ENCODE results near the gene ELFN1. TPM values are rescaled to one million over a fixed set of nuclear protein-coding genes. Genes with fewer than 3 reads are reported as not detected.

Gene ELFN1
- total and polyA plus RNA-seq, 9 of the 15 experiments (the other 6 are each of a cell fraction or from before 2014, with no cell fraction given) = 0.04 to 0.64 (median 0.18) TPM; not detected in 2

- Histone ChIP-seq H3K4me2 (ENCODE audit: insufficient read depth, low read length) (no peak overlapping the region), H3K27me3 (ENCODE audit: control insufficient read depth in 2 of 2, insufficient read depth in 2 of 2, low read length in 2 of 2) (peaks cover 24 to 68% of the 10 kb centered on the region in 2 experiments; a peak in 4 of 5 replicates), H3K9ac (ENCODE audit: insufficient read depth in 1 of 2, low read depth in 2 of 2, low read length in 2 of 2) (no peak overlapping the region), H3K4me1 (replicated peaks in 1 of 2; ENCODE audit: control insufficient read depth in 2 of 2, insufficient read depth in 2 of 2, low read length in 2 of 2) (peaks cover 0 to 23% of the 10 kb centered on the region in 2 experiments; a peak in 2 of 5 replicates), H3K36me3 (ENCODE audit: control insufficient read depth, insufficient read depth, low read length) (no peaks in the 10 kb centered on the region), H2AFZ (ENCODE audit: low read depth, low read length) (no peak overlapping the region), H3K27ac (ENCODE audit: extremely low read depth, low read depth, low read length) (no peak overlapping the region), H3K79me2 (ENCODE audit: control insufficient read depth, insufficient read depth, low read length) (no peaks in the 10 kb centered on the region), H3K4me3 (no peak overlapping the region), H3K9me3 (replicated peaks; ENCODE audit: control insufficient read depth, insufficient read depth, low read depth, low read length) (no peaks in the 10 kb centered on the region), H4K20me1 (replicated peaks; ENCODE audit: control insufficient read depth, insufficient read depth, low read length) (peaks cover 7% of the 10 kb centered on the region), H3K9me1 (ENCODE audit: control insufficient read depth, insufficient read depth, low read length) (no peaks in the 10 kb centered on the region)
- no peak for FAIRE-seq
- TF ChIP-seq GTF2B (IDR thresholded peaks at IDR 0.05; ENCODE audit: extremely low read depth, insufficient read length) (no peak), SRF (CRISPR knock-in tag; IDR thresholded peaks at IDR 0.05) (no peak), NCOR1 (IDR thresholded peaks at IDR 0.05) (no peak), ARID2 (IDR thresholded peaks at IDR 0.05) (no peak), HSF4 (CRISPR knock-in tag; IDR thresholded peaks at IDR 0.05; ENCODE audit: borderline replicate concordance) (no peak), NR2F6 (CRISPR knock-in tag; IDR thresholded peaks at IDR 0.05) (no peak), FOXO4 (CRISPR knock-in tag; IDR thresholded peaks at IDR 0.05) (no peak), ZNF77 (CRISPR knock-in tag; IDR thresholded peaks at IDR 0.05) (no peak)
- TF ChIP-seq, protein P1, sequence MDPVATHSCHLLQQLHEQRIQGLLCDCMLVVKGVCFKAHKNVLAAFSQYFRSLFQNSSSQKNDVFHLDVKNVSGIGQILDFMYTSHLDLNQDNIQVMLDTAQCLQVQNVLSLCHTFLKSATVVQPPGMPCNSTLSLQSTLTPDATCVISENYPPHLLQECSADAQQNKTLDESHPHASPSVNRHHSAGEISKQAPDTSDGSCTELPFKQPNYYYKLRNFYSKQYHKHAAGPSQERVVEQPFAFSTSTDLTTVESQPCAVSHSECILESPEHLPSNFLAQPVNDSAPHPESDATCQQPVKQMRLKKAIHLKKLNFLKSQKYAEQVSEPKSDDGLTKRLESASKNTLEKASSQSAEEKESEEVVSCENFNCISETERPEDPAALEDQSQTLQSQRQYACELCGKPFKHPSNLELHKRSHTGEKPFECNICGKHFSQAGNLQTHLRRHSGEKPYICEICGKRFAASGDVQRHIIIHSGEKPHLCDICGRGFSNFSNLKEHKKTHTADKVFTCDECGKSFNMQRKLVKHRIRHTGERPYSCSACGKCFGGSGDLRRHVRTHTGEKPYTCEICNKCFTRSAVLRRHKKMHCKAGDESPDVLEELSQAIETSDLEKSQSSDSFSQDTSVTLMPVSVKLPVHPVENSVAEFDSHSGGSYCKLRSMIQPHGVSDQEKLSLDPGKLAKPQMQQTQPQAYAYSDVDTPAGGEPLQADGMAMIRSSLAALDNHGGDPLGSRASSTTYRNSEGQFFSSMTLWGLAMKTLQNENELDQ (CRISPR knock-in tag; IDR thresholded peaks at IDR 0.05; ENCODE audit: borderline replicate concordance) = no peak
- in situ Hi-C loops (cut with MboI) (no loop called here), intact Hi-C loops (cut with micrococcal nuclease) (loop anchor here (5.0 kb wide), 1 partner anchor 95 kb away; no protein-coding TSS in a partner anchor)
- POLR2A ChIA-PET = no interaction called here
- ATAC-seq = no peak
- no peak for DNase-seq (ENCODE audit: extremely low read depth in 1 of 4, low spot score in 3 of 4)
- CTCF ChIA-PET (ENCODE audit: low intra/inter-chr PET ratio) = no interaction called here
- WGBS (ENCODE audit: insufficient coverage, low coverage, missing lambda C conversion rate) = 3% methylated on average over 12 of the region's 13 CpGs
- BruUV-seq (replicated peaks) = no TSS peak
Observed at GRCh38 chr7:1757601-1758000, 87.5 kb downstream of the ELFN1 start.
